Heart left ventricle (tissue), 13 donors: Measurements from ENCODE around the gene FBXL17.

Experiments used
- POLR2A ChIP-seq, 2 donors: fragments of 450-650 bp; IDR thresholded peaks; one replicate each; pipeline ENCODE4 v1.6.1; 2017; ENCODE audit warnings: antibody characterized with exemption in 2 of 2, mild to moderate bottlenecking in 2 of 2, moderate library complexity in 2 of 2
- TF ChIP-seq, protein P1 (sequence below), 12 donors: fragments of 200-600 bp; sonication (generic) in 4 of 12; IDR thresholded peaks; one replicate each; pipeline versions ENCODE4 v1.5.0 to v1.8.0; 2018 to 2022; ENCODE audit warnings: antibody characterized with exemption in 12 of 12, mild to moderate bottlenecking in 5 of 12
- donor health status: ischemic (EF 13 %, LVEDD 7.1; RV severe dilation, severe dysfunction).
- donor health status: DM: no; HTN: yes; CAD: no.
- donor health status: DM: no; HTN: no; CAD: no.
- donor health status: ischemic (EF 25% LVEDD 6.9; RV normal size, moderate dysfunction).
- donor health status: ischemic (EF 25% LVEDD 5.7; RV mildly dilated, moderate dysfunction).
- donor health status: ischemic (EF 35%, LVEDD 5.7; RV mildly dilated, moderate dysfunction).
- donor health status: nonischemic (EF 11% LVEDD 7.7; RV severe dilation, severe dysfunction).
- donor health status: DM: yes; HTN: yes; CAD: no.
- donor health status: PGD.
- donor health status: ischemic (EF 29% LVEDD 5.4; RV normal size, mild dysfunction).
- donor health status: nonischemic (EF 23%, LVEDD 6.1; RV moderate dilation, normal function).

DNA sequence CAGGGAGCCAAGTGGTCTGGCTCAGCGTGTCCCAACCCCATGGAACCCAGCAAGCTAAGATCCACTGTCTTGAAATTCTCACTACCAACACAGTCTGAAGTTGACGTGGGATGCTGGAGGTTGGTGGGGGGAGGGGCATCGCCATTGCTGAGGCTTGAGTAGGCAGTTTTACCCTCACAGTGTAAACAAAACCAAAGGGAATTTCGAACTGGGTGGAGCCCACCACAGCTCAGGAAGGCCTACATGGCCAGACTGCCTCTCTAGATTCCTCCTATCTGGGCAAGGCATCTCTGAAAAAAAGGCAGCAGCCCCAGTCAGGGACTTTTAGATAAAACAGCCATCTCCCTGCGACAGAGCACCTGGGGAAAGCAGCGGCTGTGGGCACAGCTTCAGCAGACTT lies 17.1 kb upstream of the FBXL17 start:
- TF ChIP-seq, protein P1, sequence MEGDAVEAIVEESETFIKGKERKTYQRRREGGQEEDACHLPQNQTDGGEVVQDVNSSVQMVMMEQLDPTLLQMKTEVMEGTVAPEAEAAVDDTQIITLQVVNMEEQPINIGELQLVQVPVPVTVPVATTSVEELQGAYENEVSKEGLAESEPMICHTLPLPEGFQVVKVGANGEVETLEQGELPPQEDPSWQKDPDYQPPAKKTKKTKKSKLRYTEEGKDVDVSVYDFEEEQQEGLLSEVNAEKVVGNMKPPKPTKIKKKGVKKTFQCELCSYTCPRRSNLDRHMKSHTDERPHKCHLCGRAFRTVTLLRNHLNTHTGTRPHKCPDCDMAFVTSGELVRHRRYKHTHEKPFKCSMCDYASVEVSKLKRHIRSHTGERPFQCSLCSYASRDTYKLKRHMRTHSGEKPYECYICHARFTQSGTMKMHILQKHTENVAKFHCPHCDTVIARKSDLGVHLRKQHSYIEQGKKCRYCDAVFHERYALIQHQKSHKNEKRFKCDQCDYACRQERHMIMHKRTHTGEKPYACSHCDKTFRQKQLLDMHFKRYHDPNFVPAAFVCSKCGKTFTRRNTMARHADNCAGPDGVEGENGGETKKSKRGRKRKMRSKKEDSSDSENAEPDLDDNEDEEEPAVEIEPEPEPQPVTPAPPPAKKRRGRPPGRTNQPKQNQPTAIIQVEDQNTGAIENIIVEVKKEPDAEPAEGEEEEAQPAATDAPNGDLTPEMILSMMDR (IDR thresholded peaks at IDR 0.05) = no peak
- no peak for TF ChIP-seq POLR2A (IDR thresholded peaks at IDR 0.05)
